ENCODE data around the gene KLRG1.

Gene KLRG1

DNA sequence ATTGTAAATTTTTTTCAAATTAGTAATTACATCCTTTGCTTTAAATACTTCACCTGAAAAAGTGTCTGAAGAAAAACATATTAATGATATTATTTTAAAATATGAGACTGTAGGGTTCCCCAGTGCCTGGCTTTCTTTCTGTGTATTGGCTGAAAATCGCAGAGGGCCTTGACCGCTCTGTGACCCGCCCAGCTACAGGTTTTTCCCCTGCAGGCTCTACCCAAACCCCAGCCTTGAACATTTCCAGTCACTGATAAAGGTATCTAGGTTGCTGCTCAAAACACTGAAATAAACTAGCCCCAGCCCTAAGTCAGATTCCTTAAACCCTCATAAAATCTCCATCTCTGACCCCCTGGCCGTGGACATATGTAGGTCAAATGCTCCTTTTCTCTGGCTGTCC, 11.9 kb downstream of the KLRG1 start:
- Mint-ChIP-seq H3K9me3 (no peaks in the 10 kb centered on the region), H3K27ac (no peak overlapping the region), H3K27me3 (ENCODE audit: low read depth) (no peaks in the 10 kb centered on the region), H3K36me3 (ENCODE audit: low read depth) (no peaks in the 10 kb centered on the region), H3K4me3 (no peak overlapping the region), H3K4me1 (no peaks in the 10 kb centered on the region)
- TF ChIP-seq, protein P1, sequence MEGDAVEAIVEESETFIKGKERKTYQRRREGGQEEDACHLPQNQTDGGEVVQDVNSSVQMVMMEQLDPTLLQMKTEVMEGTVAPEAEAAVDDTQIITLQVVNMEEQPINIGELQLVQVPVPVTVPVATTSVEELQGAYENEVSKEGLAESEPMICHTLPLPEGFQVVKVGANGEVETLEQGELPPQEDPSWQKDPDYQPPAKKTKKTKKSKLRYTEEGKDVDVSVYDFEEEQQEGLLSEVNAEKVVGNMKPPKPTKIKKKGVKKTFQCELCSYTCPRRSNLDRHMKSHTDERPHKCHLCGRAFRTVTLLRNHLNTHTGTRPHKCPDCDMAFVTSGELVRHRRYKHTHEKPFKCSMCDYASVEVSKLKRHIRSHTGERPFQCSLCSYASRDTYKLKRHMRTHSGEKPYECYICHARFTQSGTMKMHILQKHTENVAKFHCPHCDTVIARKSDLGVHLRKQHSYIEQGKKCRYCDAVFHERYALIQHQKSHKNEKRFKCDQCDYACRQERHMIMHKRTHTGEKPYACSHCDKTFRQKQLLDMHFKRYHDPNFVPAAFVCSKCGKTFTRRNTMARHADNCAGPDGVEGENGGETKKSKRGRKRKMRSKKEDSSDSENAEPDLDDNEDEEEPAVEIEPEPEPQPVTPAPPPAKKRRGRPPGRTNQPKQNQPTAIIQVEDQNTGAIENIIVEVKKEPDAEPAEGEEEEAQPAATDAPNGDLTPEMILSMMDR (IDR thresholded peaks at IDR 0.05; ENCODE audit: unreplicated experiment in 3 of 3): no peak

DNA sequence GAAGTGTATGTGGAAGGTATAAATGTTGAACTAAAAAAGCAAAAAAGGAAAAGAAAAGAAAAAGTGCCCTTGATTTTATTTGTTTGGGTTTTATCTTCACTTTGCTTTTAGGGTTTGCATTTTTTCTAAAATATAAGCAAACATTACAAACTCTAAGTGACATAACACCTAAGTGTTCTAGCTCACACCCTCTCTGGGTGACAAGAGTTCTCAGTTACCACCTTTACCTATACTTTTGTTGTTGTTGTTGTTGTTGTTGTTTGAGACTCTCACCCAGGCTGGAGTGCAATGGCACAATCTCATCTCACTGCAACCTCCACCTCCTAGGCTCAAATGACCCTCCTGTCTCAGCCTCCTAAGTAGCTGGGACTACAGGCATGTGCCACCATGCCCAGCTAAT, 13.0 kb downstream of the KLRG1 start:
- Mint-ChIP-seq H3K4me1 (no peaks in the 10 kb centered on the region), H3K9me3 (no peaks in the 10 kb centered on the region), H3K36me3 (ENCODE audit: low read depth) (no peaks in the 10 kb centered on the region), H3K4me3 (no peak overlapping the region), H3K27ac (no peak overlapping the region), H3K27me3 (ENCODE audit: low read depth) (no peaks in the 10 kb centered on the region)
- TF ChIP-seq, protein P1 (IDR thresholded peaks at IDR 0.05; ENCODE audit: unreplicated experiment in 3 of 3): no peak

DNA sequence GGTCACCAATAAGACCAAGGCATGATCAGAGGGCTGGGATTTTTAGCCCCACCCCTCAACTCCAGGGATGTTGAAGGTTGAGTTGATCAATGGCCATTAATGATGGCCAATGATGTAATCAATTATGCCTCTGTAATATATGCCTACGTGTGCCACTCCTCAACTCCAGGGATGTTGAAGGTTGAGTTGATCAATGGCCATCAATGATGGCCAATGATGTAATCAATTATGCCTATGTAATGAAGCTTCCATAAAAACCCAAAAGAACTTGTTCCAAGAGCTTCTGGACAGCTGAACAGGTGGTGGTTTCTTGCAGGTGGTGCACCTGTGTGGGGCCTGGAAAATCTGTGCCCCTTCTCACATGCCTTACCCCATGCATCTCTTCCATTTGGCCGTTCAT, 33.2 kb downstream of the KLRG1 start:
- TF ChIP-seq, protein P1 (IDR thresholded peaks at IDR 0.05; ENCODE audit: unreplicated experiment in 3 of 3): no peak
- no peaks in the 10 kb centered on the region for H3K4me1 Mint-ChIP-seq
- H3K27ac Mint-ChIP-seq: no peak overlapping the region
- H3K36me3 Mint-ChIP-seq (ENCODE audit: low read depth): no peaks in the 10 kb centered on the region
- no peak overlapping the region for H3K4me3 Mint-ChIP-seq
- H3K9me3 Mint-ChIP-seq: peaks cover 6% of the 10 kb centered on the region
- no peaks in the 10 kb centered on the region for H3K27me3 Mint-ChIP-seq (ENCODE audit: low read depth)

DNA sequence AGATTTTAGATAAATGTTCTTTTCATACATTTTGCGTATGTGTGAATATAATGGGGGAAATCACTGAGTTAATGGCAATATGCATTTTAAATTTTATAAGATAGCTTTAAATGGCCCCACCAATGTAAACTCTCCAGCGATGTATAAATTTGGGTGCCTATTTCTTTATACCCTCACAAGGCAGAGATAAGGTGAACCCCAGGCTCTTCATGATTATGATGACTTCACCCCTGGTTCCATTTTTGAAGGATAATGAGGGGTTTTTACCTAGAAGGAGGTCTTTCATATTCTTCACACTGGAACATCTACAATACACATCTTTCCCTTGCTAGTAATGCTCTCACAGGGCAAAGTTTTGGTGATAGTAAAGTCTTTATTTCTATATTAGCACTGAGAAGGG, 35.2 kb downstream of the KLRG1 start:
- TF ChIP-seq, protein P1 (IDR thresholded peaks at IDR 0.05; ENCODE audit: unreplicated experiment in 3 of 3): no peak
- H3K27me3 Mint-ChIP-seq (ENCODE audit: low read depth): no peaks in the 10 kb centered on the region
- H3K4me3 Mint-ChIP-seq: no peak overlapping the region
- H3K36me3 Mint-ChIP-seq (ENCODE audit: low read depth): no peaks in the 10 kb centered on the region
- H3K9me3 Mint-ChIP-seq: peaks cover 2% of the 10 kb centered on the region
- H3K4me1 Mint-ChIP-seq: no peaks in the 10 kb centered on the region
- no peak overlapping the region for H3K27ac Mint-ChIP-seq

DNA sequence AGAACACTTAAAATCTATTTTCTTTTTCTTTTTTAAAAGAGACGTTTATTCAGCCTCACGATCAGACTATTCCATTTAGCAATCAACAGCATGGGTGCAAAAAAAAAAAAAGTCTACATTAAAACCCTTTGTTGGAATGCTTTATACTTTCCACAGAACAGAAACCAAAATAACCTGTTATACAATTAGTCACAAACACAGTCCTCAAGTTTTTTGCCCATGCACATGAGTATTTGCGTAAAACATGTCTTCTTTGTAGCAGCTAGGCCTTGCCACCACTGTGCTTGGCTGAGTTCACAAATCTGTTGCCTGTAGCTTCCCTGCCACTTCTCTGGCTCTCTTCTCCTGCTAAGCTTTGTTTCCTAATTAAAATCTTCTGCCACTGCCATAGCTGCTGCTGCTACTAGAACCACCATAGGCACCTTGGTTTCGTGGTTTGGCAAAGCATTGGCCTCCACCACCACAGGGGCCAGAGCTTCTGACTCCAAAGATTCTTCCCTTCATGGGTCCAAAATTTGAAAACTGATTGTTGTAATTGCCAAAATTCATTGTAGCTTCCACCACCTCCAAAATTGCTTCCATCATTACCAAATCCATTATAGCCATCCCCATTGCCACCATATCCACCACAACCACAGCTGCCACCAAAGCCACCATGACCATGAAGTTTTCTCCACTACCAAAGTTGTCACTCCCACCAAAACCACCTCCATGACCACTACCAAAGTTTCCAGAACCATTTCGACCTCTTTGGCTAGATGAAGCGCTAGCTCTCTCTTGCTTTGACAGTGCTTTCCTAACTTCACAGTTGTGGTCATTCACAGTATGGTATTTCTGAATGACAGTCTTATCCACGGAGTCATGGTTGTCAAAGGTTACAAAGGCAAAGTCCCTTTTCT, 38.1 kb downstream of the KLRG1 start:
- TF ChIP-seq, protein P1 (IDR thresholded peaks at IDR 0.05; ENCODE audit: unreplicated experiment in 3 of 3): no peak
- Mint-ChIP-seq H3K4me1 (no peaks in the 10 kb centered on the region), H3K36me3 (ENCODE audit: low read depth) (no peaks in the 10 kb centered on the region), H3K27ac (no peak overlapping the region), H3K9me3 (no peaks in the 10 kb centered on the region), H3K27me3 (ENCODE audit: low read depth) (no peaks in the 10 kb centered on the region), H3K4me3 (no peak overlapping the region)

DNA sequence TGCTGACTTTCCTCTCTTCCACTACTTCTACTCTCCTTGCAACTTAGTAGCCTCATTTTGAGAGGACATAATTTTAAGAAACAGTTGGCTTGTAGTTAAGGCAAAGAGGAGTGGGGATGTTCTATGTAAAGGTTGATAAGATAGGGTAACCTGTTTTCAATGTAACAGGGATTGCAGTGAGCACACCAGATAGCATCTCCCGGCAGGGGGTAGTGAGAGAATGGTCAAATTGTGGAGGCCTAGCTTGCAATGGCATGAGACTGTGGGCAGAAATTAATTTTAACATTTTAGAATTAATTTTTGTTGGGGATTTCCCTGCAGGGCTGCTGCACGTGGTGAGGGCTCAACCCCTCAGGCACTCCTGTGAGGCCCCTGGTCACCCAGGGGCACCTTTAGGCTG, 41.4 kb downstream of the KLRG1 start:
- Mint-ChIP-seq H3K4me3 (no peak overlapping the region), H3K9me3 (no peaks in the 10 kb centered on the region), H3K27ac (no peak overlapping the region), H3K36me3 (ENCODE audit: low read depth) (no peaks in the 10 kb centered on the region), H3K4me1 (no peaks in the 10 kb centered on the region), H3K27me3 (ENCODE audit: low read depth) (peaks cover 4% of the 10 kb centered on the region)
- TF ChIP-seq, protein P1 (IDR thresholded peaks at IDR 0.05; ENCODE audit: unreplicated experiment in 3 of 3): no peak

All from nephron (organoid).